SK-N-SH treated with all-trans-retinoic acid at 6 μM for 48 hours (cell line): ENCODE data around the gene ADCY1.

Experiments used
- ATAC-seq: fragments of 200-7000 bp; cut with Tn5 transposase; 3 replicates; pipeline ENCODE4 v1.9.1; 2020; ENCODE audit warnings: mild to moderate bottlenecking, moderate library complexity
- ARNTL ChIP-seq: fragments of 450-650 bp; formaldehyde crosslinking; IDR thresholded peaks from 2 replicates; pipeline ENCODE4 v1.5.0; 2020; ENCODE audit warnings: low read depth, mild to moderate bottlenecking, moderate library complexity, borderline replicate concordance
- BACH2 ChIP-seq: fragments of 250-450 bp; sonication (Bioruptor Pico); IDR thresholded peaks from 2 replicates; pipeline ENCODE4 v1.9.0; 2021; ENCODE audit warnings: mild to moderate bottlenecking, borderline replicate concordance
- CSDC2 ChIP-seq: fragments of 250-450 bp; sonication (Bioruptor Pico); IDR thresholded peaks from 2 replicates; pipeline ENCODE4 v1.5.0; 2020; ENCODE audit warnings: mild to moderate bottlenecking, moderate library complexity
- ESRRG ChIP-seq: fragments of 250-450 bp; sonication (Bioruptor Pico); IDR thresholded peaks from 2 replicates; pipeline ENCODE4 v1.6.1; 2021; ENCODE audit warnings: mild to moderate bottlenecking
- GLIS3 ChIP-seq: fragments of 250-450 bp; sonication (Bioruptor Pico); IDR thresholded peaks from 2 replicates; pipeline ENCODE4 v1.5.0; 2020; ENCODE audit warnings: mild to moderate bottlenecking, moderate library complexity
- ISL1 ChIP-seq: fragments of 250-450 bp; sonication (Bioruptor Pico); IDR thresholded peaks from 2 replicates; pipeline ENCODE4 v2.1.2; 2022; ENCODE audit warnings: mild to moderate bottlenecking, moderate library complexity
- OSR1 ChIP-seq: fragments of 250-450 bp; sonication (Bioruptor Pico); IDR thresholded peaks from 2 replicates; pipeline ENCODE4 v1.8.0; 2022; ENCODE audit warnings: moderate library complexity, mild to moderate bottlenecking, inconsistent platforms
- PPARA ChIP-seq: fragments of 250-450 bp; sonication (Bioruptor Pico); IDR thresholded peaks from 2 replicates; pipeline ENCODE4 v1.5.0; 2020; ENCODE audit warnings: mild to moderate bottlenecking, borderline replicate concordance
- RARB ChIP-seq: fragments of 250-450 bp; sonication (Bioruptor Pico); IDR thresholded peaks from 2 replicates; pipeline ENCODE4 v1.8.0; 2021; ENCODE audit warnings: mild to moderate bottlenecking, moderate library complexity
- SNAI2 ChIP-seq: fragments of 250-450 bp; sonication (Bioruptor Pico); IDR thresholded peaks from 2 replicates; pipeline ENCODE4 v1.5.0; 2020; ENCODE audit warnings: mild to moderate bottlenecking, moderate library complexity
- TCF4 ChIP-seq: fragments of 250-450 bp; sonication (Bioruptor Pico); IDR thresholded peaks from 2 replicates; pipeline ENCODE4 v1.8.0; 2021; ENCODE audit warnings: mild to moderate bottlenecking, moderate library complexity, borderline replicate concordance
- TOX ChIP-seq: fragments of 250-450 bp; sonication (Bioruptor Pico); IDR thresholded peaks from 2 replicates; pipeline ENCODE4 v1.8.0; 2021; ENCODE audit warnings: mild to moderate bottlenecking, moderate library complexity, borderline replicate concordance
- ZC3H10 ChIP-seq: fragments of 250-450 bp; sonication (Bioruptor Pico); IDR thresholded peaks from 2 replicates; pipeline ENCODE4 v1.5.1; 2021; ENCODE audit warnings: mild to moderate bottlenecking, moderate library complexity
- ZFP3 ChIP-seq: fragments of 250-450 bp; sonication (Bioruptor Pico); IDR thresholded peaks from 2 replicates; pipeline ENCODE4 v1.5.0; 2020; ENCODE audit warnings: mild to moderate bottlenecking, moderate library complexity
- ZFP30 ChIP-seq: fragments of 450-650 bp; formaldehyde crosslinking; IDR thresholded peaks from 2 replicates; pipeline ENCODE4 v1.5.0; 2022; ENCODE audit warnings: mild to moderate bottlenecking, moderate library complexity
- ZNF565 ChIP-seq: fragments of 450-650 bp; formaldehyde crosslinking; conservative IDR thresholded peaks from 2 replicates; pipeline ENCODE4 v1.5.0; 2020; ENCODE audit warnings: low read depth, mild to moderate bottlenecking, moderate library complexity
- ZNF70 ChIP-seq: fragments of 450-650 bp; formaldehyde crosslinking; IDR thresholded peaks from 2 replicates; pipeline ENCODE4 v1.5.0; 2020; ENCODE audit warnings: mild to moderate bottlenecking, moderate library complexity
- ZNF8 ChIP-seq: fragments of 450-650 bp; formaldehyde crosslinking; IDR thresholded peaks from 2 replicates; pipeline ENCODE4 v1.5.0; 2020; ENCODE audit warnings: mild to moderate bottlenecking, moderate library complexity
- TF ChIP-seq, protein P1 (sequence below): fragments of 250-450 bp; sonication (Bioruptor Pico); IDR thresholded peaks from 2 replicates; pipeline ENCODE4 v1.8.0; 2020; ENCODE audit warnings: mild to moderate bottlenecking, moderate library complexity, borderline replicate concordance
- TF ChIP-seq, protein P2 (sequence below): fragments of 250-450 bp; sonication (Bioruptor Pico); IDR thresholded peaks from 2 replicates; pipeline ENCODE4 v1.5.1; 2020; ENCODE audit warnings: low read depth, mild to moderate bottlenecking, moderate library complexity
- TF ChIP-seq, protein P3 (sequence below): fragments of 250-450 bp; sonication (Bioruptor Pico); IDR thresholded peaks from 2 replicates; pipeline ENCODE4 v1.8.0; 2021; ENCODE audit warnings: low read depth, mild to moderate bottlenecking, moderate library complexity, borderline replicate concordance
- TF ChIP-seq, protein P4 (sequence below): fragments of 250-450 bp; sonication (Bioruptor Pico); IDR thresholded peaks from 2 replicates; pipeline ENCODE4 v1.5.0; 2020; ENCODE audit warnings: mild to moderate bottlenecking, moderate library complexity
- TF ChIP-seq, protein P5 (sequence below): fragments of 250-450 bp; sonication (Bioruptor Pico); IDR thresholded peaks from 2 replicates; pipeline ENCODE4 v1.5.1; 2021; ENCODE audit warnings: mild to moderate bottlenecking, moderate library complexity

Gene ADCY1

DNA sequence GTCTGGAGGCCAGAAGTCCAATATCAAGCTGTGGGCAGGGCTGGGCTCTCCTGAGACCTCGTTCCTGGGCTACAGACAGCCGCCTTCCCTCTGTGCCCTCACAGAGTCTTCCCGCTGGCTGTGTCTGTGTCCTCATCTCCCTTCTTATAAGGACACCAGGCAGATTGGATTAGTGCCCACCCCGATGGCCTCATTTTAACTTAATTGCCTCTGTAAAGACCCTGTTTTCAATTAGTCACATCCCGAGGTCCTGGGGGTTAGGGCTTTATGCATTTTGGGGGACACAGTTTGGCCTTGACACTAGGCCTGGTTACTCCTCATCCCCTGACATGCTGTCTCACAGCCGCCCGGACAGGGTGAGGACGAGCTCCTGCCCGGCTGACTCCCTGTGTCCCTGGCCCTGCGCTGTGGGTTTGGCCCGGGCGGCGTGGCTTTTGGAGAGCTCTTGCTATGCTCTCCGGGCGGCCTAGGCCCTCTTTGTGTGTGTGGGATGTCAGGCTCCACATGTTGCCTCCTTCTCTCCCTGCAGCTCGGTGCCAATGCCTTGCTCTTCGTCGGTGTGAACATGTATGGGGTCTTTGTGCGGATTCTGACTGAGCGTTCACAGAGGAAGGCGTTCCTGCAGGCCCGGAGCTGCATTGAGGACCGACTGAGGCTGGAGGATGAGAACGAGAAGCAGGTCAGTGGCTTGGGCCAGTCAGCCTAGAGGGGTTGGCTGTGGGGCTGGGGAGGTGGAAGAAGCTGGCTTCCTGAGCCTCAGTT is 18.2 kb downstream of the ADCY1 start:
- ATAC-seq: no peak
- TF ChIP-seq ZNF565 (no peak), RARB (CRISPR knock-in tag) (no peak), ARNTL (CRISPR knock-in tag) (no peak), ZC3H10 (CRISPR knock-in tag) (no peak), ESRRG (no peak), BACH2 (CRISPR knock-in tag) (no peak), ZFP3 (no peak), PPARA (CRISPR knock-in tag) (no peak), GLIS3 (CRISPR knock-in tag) (no peak), ZNF70 (CRISPR knock-in tag) (no peak), CSDC2 (CRISPR knock-in tag) (no peak), ZNF8 (CRISPR knock-in tag) (no peak), TOX (no peak)
- TF ChIP-seq, protein P1, sequence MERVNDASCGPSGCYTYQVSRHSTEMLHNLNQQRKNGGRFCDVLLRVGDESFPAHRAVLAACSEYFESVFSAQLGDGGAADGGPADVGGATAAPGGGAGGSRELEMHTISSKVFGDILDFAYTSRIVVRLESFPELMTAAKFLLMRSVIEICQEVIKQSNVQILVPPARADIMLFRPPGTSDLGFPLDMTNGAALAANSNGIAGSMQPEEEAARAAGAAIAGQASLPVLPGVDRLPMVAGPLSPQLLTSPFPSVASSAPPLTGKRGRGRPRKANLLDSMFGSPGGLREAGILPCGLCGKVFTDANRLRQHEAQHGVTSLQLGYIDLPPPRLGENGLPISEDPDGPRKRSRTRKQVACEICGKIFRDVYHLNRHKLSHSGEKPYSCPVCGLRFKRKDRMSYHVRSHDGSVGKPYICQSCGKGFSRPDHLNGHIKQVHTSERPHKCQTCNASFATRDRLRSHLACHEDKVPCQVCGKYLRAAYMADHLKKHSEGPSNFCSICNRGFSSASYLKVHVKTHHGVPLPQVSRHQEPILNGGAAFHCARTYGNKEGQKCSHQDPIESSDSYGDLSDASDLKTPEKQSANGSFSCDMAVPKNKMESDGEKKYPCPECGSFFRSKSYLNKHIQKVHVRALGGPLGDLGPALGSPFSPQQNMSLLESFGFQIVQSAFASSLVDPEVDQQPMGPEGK: no peak
- TF ChIP-seq, protein P2, sequence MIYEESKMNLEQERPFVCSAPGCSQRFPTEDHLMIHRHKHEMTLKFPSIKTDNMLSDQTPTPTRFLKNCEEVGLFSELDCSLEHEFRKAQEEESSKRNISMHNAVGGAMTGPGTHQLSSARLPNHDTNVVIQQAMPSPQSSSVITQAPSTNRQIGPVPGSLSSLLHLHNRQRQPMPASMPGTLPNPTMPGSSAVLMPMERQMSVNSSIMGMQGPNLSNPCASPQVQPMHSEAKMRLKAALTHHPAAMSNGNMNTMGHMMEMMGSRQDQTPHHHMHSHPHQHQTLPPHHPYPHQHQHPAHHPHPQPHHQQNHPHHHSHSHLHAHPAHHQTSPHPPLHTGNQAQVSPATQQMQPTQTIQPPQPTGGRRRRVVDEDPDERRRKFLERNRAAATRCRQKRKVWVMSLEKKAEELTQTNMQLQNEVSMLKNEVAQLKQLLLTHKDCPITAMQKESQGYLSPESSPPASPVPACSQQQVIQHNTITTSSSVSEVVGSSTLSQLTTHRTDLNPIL (CRISPR knock-in tag): no peak
- TF ChIP-seq, protein P3, sequence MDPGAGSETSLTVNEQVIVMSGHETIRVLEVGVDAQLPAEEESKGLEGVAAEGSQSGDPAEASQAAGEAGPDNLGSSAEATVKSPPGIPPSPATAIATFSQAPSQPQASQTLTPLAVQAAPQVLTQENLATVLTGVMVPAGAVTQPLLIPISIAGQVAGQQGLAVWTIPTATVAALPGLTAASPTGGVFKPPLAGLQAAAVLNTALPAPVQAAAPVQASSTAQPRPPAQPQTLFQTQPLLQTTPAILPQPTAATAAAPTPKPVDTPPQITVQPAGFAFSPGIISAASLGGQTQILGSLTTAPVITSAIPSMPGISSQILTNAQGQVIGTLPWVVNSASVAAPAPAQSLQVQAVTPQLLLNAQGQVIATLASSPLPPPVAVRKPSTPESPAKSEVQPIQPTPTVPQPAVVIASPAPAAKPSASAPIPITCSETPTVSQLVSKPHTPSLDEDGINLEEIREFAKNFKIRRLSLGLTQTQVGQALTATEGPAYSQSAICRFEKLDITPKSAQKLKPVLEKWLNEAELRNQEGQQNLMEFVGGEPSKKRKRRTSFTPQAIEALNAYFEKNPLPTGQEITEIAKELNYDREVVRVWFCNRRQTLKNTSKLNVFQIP (CRISPR knock-in tag): no peak
- TF ChIP-seq, protein P4, sequence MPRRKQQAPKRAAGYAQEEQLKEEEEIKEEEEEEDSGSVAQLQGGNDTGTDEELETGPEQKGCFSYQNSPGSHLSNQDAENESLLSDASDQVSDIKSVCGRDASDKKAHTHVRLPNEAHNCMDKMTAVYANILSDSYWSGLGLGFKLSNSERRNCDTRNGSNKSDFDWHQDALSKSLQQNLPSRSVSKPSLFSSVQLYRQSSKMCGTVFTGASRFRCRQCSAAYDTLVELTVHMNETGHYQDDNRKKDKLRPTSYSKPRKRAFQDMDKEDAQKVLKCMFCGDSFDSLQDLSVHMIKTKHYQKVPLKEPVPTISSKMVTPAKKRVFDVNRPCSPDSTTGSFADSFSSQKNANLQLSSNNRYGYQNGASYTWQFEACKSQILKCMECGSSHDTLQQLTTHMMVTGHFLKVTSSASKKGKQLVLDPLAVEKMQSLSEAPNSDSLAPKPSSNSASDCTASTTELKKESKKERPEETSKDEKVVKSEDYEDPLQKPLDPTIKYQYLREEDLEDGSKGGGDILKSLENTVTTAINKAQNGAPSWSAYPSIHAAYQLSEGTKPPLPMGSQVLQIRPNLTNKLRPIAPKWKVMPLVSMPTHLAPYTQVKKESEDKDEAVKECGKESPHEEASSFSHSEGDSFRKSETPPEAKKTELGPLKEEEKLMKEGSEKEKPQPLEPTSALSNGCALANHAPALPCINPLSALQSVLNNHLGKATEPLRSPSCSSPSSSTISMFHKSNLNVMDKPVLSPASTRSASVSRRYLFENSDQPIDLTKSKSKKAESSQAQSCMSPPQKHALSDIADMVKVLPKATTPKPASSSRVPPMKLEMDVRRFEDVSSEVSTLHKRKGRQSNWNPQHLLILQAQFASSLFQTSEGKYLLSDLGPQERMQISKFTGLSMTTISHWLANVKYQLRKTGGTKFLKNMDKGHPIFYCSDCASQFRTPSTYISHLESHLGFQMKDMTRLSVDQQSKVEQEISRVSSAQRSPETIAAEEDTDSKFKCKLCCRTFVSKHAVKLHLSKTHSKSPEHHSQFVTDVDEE (CRISPR knock-in tag): no peak
- TF ChIP-seq, protein P5, sequence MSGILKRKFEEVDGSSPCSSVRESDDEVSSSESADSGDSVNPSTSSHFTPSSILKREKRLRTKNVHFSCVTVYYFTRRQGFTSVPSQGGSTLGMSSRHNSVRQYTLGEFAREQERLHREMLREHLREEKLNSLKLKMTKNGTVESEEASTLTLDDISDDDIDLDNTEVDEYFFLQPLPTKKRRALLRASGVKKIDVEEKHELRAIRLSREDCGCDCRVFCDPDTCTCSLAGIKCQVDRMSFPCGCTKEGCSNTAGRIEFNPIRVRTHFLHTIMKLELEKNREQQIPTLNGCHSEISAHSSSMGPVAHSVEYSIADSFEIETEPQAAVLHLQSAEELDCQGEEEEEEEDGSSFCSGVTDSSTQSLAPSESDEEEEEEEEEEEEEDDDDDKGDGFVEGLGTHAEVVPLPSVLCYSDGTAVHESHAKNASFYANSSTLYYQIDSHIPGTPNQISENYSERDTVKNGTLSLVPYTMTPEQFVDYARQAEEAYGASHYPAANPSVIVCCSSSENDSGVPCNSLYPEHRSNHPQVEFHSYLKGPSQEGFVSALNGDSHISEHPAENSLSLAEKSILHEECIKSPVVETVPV: no peak

DNA sequence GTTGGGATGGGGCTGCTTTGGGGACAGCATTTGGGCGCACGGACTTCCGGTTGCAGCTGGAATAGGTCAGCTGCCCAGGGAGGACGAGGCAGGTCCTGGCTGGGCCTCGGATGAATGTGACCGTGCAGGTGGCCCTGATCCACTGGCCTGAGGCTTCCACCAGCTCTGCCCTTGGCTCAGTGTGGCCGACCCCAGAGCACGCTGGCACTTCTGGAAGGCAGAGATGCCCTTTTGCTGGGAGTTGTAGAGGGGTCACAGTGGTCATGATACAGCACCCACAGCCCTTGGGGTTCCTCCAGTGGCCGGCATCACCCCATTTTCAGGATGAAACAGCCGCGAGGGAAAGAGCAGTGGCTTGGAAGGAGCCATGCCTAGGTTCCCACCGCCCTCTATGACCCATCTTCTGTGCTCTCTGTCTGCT is 19.0 kb downstream of the ADCY1 start:
- no peak for ATAC-seq
- TF ChIP-seq GLIS3 (CRISPR knock-in tag) (no peak), ZC3H10 (CRISPR knock-in tag) (no peak), ARNTL (CRISPR knock-in tag) (no peak), TCF4 (no peak), ZNF70 (CRISPR knock-in tag) (no peak), CSDC2 (CRISPR knock-in tag) (no peak), ISL1 (no peak), ZNF565 (no peak), OSR1 (CRISPR knock-in tag) (no peak), ZFP3 (no peak), BACH2 (CRISPR knock-in tag) (no peak), ZNF8 (CRISPR knock-in tag) (no peak), SNAI2 (CRISPR knock-in tag) (no peak), ZFP30 (CRISPR knock-in tag) (no peak)
- TF ChIP-seq, protein P4 (CRISPR knock-in tag): no peak
- TF ChIP-seq, protein P1: no peak
